G401 (cell line): ENCODE measurements around the gene UCP3. TPM values are rescaled to one million over a fixed set of nuclear protein-coding genes. Genes with fewer than 3 reads are reported as not detected.
A peak's percentile ranks its signal among the peaks of the same experiment; 100 is the strongest.
"Not testable (repeated sequence)": the region's sequence is repeated elsewhere in the genome, so short reads cannot be mapped to it uniquely, and the experiment has no call there.

Experiments
- DNase-seq: peaks from one replicate; pipeline ENCODE4 v3.0.0-alpha.2; 2015; ENCODE audit warnings: low spot score
- in situ Hi-C: cut with HindIII; loops from 2 replicates; pipeline ENCODE4 v1.10.0; 2016; ENCODE audit warnings: low sequenced_read_pairs, mixed read lengths
- total RNA-seq: library from RNA; depleted of rRNA; stranded (reverse); fragments of >200 nt; shearing (Covaris generic); gene quantifications from 2 replicates; pipeline ENCODE4 v1.2.3, GENCODE V29; 2014

The UCP3 gene
- total RNA-seq, 1 experiment from 2014 or later: 0.17 TPM

DNA sequence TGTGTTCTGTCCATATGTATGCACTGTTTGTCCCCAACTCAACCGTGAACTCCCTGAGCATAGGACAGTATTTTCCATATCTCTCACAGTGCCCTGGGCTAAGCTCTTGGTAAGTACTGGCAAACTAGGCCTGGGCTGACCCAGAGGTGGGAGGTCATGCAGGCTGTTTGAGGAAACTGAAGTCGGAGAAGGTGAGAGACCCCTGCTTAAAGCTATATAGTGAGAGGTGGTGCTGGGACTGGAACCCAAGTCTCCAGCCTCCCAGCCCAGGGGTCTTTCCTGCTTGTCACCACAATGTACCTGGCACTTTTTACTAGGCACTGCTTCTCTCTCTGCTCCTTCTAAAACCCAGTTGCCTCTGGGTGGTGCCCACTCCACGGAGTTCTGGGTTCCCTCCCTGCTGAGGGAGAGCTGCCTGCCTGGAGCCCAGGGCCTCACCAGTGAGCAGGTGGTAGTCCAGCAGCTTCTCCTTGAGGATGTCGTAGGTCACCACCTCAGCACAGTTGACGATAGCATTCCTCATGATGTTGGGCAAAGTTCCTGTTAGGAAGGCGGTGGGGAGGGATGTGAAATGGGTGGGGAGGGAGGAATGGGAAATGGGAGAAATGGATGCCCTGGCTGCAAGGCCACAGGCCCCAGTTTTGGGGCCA, 4.7 kb downstream of the UCP3 start:
- in situ Hi-C loops: no loop called here
- no peak for DNase-seq

GRCh38 chr11:74002832-74003231, 6.1 kb downstream of the UCP3 start:
- no peak for DNase-seq
- in situ Hi-C loops: no loop called here

GRCh38 chr11:74001822-74002286, 7.0 kb downstream of the UCP3 start:
- in situ Hi-C loops: no loop called here
- no peak for DNase-seq

GRCh38 chr11:74000307-74001133, 8.4 kb downstream of the UCP3 start:
- in situ Hi-C loops: no loop called here
- DNase-seq: no peak

DNA sequence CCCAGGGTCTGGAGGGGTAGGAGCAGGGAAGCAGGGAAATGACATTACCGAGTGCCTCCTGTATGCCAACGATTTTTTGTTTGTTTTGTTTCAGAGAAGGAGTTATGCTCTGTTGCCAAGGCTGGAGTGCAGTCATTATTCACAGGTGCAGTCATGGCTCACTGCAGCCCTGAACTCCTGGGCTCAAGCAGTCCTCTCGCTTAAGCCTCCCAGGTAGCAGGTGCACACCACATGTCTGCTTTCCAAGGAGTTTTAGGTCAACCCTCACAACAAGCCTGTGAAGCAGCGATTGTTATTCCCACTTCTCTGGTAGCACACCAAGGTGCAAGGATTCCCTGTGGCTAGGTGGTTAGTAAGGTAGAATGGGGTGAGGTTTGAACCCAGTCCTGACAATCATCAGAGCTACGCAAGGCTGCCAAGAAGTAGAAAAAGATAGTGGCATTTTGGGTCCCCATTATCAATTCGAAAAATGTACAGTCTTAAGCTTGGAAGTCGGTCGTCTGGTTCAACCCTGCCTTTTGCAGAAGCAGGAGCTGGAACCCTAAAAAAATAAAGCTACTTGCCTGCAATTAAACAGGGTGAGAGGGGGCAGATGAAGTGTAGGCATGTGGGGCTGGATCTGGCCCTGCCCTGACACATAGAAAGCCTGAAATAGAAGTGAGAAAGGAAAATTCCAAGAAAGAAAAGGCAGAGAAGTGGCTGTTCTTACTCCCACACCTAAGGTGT, 9.1 kb downstream of the UCP3 start:
- no peak for DNase-seq
- in situ Hi-C loops: no loop called here

- no peak for DNase-seq
- in situ Hi-C loops: no loop called here
Observed at GRCh38 chr11:73998846-73999575, 9.9 kb downstream of the UCP3 start.

- DNase-seq: no peak
- in situ Hi-C loops: no loop called here
Observed at GRCh38 chr11:73997120-73997770, 11.6 kb downstream of the UCP3 start.

DNA sequence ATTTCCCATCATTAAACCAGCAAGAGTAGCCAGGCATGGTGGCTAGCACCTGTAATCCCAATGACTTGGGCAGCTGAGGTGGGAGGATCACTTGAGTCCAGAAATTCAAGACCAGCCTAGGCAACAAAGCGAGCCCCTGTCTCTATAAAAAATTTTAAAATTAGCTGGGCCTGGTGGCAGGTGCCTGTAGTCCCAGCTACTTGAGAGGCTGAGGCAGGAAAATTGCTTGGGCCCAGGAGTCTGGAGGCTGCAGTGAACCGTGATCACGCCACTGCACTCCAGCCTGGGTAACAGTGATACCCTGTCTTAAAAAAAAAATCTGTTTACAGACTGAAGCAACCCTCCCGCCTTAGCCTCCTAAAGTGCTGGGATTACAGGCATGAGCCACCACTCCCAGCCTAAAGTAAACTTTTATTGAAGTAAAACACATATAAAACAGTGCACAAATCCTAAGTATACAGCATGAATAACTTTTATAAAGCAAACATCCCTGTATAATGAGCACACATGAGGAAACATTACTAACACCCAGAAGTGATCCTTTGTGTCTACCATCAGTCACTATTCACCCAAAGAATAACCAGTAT, 12.6 kb downstream of the UCP3 start:
- in situ Hi-C loops: no loop called here
- no peak for DNase-seq

GRCh38 chr11:73995731-73996130, 13.2 kb downstream of the UCP3 start:
- in situ Hi-C loops: no loop called here
- DNase-seq: no peak

GRCh38 chr11:73995247-73995646, 13.6 kb downstream of the UCP3 start:
- DNase-seq: no peak
- in situ Hi-C loops: no loop called here

DNA sequence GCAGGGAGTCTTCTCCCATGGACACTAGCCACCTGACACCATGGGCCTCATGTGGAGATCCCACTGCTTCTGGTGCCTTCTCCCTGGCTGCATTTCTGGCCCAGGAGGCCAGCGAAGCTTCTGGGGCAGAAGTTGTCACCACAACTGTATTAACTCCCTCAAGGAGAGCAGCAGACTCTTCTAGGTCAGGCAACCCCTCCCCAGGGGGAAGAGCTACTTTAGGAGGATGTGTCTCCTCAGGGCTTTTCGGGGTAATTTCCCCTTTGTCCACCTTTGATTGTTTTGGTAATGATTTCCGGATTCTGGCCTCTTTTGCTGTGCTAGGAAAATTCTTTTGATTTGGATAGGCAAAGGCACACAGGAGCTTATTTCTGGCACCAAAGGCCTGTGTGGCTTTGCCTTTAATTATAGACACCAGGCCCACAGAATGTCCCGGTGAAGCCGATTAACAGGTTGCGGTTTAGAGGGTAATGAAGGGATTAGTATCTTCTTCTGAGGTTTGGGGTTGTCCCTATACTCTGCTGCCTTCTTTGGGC, 17.3 kb downstream of the UCP3 start:
- in situ Hi-C loops: no loop called here

DNA sequence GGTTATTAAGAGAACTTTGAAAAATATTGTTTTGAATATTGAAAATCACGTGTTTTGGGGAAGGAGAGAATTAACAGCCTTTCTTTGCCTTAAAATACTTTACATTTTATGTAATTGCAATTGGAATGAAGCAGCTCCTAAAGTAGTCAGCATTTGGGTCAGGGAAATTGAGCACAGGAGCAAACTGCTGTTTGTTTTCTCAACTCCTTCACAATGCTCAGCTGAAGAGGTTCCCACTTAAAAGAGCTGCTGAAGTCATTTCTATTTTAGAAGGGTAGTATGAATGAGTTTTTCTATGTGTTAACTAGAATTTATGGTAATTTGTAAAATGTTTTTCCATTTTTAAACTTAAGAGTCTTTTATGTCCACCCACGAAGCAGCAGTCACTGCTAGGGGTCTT, 18.2 kb downstream of the UCP3 start:
- in situ Hi-C loops: no loop called here
- DNase-seq: no peak

More for the DNA sequence above, 17.3 kb downstream of the UCP3 start:
- DNase-seq: no peak

DNA sequence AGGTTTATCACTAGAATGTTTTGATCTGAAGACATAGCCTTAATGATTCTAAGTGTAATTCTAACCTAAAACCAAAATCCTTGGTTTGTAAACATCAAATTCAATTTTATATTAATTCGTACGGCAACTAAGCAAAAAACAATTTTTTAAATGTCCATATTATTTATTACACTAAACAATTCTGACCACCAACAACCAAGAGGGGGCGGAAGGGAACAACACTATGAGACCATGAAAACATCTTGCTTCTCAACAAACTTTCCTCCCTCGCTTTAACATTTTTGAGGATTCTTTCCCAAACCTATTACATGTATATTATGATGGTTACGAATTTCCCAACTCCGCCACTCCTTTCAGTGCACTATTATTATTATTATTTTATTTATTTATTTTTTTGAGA, 19.7 kb downstream of the UCP3 start:
- DNase-seq: no peak
- in situ Hi-C loops: no loop called here

DNA sequence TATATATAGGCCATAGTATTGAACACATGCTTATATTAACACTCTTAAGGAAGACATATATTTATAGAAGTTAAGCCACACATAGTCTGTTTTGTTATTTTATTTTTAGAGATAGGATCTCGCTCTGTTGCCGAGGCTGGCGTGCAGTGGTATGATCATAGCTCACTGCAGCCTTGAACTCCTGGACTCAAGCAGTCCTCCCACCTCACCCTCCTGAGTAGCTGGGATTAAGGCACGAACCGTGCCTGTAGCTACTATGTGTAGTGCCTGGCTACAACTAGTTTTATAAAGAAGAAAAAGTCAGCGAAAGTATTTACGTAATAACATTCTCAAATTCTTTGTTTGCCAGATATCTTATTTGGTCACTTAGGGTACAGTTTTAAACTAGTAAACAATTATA, 20.7 kb downstream of the UCP3 start:
- DNase-seq: no peak
- in situ Hi-C loops: no loop called here

DNA sequence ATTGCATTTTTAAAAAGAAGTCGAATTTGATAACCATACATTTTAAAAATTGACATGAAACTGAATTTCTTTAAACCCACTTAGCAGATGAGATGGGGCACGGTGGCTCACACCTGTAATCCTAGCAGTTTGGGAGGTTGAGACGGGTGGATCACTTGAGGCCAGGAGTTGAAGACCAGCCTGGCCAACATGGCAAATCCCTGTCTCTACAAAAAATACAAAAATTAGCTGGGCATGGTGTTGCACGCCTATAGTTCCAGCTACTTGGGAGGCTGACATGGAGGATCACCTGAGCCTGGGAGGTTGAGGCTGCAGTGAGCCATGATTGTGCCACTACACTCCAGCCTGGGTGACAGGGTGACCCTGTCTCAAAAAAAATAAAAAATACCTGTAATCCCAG, 23.2 kb downstream of the UCP3 start:
- in situ Hi-C loops, DNase-seq: not testable (repeated sequence)

DNA sequence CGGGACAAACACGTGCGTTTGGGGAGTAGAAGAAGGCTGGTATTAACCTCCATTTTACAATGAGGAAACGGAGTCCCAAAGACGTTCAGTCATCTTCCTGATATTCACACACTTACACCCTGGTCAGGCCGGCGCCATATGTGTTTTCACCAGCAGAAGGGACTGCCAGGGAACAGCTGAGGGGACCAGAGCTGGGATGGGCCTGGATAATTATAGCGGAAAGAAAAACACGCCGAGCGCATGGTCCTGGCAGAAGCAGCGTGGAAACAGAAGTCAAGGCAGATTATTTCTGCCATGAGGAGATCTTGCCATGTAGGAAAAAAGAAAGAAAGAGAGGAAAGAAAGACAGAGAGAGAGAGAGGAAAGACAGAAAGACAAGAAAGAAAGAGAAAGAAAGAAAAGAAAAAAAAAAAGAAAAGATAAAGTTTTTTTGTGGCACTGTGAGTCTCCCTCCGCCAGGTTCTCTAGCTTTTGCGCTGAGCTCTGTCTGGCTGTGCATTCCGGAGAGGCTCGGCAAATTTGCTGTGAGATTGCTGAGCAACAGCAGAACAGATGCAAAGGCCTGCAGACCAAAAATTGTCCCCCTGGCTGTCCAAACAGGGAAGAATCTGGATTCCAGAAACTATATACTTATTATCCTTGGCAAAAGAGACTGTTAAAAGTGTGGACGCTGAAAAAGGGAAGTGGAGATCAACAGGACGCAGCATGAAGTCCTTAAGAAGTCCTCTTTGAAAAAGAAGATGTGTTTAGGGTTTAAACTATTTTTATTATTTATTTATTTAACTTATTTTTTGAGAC, 24.9 kb downstream of the UCP3 start:
- in situ Hi-C loops: no loop called here
- DNase-seq: no peak

GRCh38 chr11:73982990-73983740, 25.7 kb downstream of the UCP3 start:
- peak; percentile 85 for DNase-seq
- in situ Hi-C loops: no loop called here
